ENCODE results near the gene SCML1.

The SCML1 gene, protein sequence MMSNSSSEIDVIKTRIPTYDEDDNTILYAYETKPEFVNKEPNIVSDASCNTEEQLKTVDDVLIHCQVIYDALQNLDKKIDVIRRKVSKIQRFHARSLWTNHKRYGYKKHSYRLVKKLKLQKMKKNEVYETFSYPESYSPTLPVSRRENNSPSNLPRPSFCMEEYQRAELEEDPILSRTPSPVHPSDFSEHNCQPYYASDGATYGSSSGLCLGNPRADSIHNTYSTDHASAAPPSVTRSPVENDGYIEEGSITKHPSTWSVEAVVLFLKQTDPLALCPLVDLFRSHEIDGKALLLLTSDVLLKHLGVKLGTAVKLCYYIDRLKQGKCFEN

DNA sequence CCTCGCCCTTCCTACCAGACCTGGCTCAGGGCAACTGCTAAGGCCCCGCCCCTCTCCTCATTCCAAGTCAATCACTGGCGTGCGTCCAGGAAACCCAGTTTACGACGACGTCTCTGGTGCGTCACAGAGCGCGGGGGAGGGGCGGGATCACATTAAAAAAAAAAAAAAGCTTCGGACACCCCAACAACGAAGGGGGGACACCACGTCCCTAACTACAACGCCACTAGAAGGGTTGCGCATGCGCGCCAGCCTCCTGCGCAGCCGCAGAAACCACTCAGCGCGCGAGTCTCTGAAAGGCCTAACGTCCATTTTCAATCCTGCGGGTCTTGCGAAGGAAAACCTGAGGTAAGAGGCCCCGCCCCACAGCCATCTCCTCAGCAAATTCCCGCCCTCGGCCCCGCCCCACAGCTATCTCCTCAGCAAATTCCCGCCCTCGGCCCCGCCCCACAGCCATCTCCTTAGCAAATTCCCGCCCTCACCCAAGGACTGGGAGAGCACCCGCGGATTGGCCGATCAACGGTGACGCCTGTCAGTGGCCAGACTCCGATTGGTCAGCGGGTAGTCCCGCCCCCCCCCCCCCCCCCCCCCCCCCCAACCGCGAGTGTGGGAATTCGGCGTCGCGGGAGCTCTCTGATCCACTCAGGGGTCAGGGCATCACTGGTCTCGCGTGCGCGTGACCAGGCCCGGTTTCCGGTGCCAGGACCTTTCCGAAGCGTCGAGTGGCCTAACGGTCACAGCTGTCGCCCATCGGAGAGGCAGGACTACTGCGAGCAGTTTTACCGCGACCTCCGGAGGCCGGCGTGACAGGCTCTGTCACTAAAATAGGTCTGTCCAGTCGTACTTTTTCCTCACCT is at the start of gene SCML1:
Gene SCML1 (plus strand): TSS at position 638 of the 854 bp plus-strand sequence. CDS start 6,694 bp downstream, outside the sequence.
- peak; percentile 84 for DNase-seq

DNA sequence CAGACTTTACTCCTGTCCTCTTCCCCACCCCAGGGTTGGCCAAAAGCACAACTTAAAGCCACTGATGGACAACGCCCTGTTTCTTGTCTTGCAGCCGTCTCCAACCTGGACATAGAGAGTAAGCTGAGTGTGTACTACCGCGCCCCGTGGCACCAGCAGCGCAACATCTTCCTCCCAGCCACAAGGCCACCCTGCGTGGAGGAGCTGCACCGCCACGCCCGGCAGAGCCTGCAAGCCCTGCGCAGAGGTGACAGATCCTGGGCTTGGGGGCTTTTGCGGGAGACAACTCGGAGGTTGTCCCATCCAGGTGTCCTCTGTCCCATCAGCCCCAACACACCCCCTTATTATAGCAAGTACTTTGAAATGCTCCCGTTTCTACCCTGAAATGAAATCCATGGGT is 49.6 kb upstream of the SCML1 start:
- DNase-seq = no peak

DNA sequence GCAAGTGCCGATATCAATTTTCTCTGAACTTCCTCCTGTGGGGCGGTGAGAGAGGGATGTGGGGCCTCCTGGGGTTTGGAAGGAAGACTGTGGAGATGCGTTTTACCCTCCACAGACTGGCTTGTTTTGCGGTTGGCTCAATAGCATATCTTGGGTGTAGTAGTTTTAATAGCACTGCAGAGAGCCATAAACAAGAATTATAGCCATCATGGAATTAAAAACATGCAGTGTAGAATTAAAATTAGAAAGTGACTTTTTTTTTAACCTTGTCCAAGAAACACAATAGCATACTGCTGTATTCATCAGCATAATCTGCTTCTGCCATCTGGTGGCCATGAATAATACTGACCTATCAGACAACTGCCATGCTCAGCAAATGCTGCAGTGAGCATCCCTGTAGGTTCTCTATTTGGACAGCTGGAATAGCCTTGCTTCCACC is 47.3 kb upstream of the SCML1 start:
- DNase-seq = no peak

DNA sequence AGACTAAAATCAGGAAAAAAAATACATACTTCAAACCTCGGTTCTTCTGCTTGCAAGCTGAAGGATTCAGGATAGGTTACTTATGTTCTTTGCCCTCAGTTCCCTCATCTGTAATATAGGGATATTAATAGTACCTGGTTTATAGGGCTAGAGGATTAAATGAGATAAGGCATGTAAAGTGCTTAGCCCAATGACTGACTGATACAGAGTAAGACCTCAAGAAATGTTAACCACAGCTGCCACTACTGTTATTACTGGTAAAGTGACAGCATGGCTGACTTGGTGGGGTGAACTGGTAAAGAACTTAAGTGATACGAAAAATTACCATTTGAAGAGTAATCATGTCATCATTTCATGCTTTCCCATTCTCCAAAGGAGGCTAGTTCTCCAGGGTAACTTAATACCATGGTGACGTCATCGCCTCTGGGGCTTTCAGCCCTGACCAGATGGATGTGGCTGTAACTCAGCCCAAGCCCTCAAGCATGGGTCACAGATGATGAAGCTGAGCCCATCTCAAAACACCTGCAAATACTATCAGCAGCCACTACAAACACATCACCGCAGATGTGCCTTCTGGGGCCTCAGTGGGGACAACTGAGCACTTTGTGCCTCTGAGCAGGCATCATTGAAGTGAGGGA is 44.5 kb upstream of the SCML1 start:
- DNase-seq = no peak

DNA sequence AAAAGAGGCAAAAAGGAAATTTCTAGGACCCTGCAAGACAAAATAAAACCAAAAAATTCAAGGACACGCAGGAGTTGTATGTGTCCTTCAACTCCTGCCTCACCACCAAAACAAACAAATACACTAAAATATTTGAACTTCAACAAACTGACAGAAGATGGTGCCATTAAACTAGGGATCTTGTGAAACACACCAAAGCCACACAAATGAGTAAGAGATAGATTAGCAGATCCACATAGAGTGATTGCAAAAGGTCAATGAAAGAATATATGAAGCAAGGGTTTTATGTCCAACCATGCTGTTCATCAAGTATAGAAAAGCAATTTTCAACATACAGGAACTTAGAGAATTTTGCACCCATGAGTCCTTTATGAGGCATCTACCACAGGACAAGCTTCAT is 40.1 kb upstream of the SCML1 start:
- DNase-seq = no peak

DNA sequence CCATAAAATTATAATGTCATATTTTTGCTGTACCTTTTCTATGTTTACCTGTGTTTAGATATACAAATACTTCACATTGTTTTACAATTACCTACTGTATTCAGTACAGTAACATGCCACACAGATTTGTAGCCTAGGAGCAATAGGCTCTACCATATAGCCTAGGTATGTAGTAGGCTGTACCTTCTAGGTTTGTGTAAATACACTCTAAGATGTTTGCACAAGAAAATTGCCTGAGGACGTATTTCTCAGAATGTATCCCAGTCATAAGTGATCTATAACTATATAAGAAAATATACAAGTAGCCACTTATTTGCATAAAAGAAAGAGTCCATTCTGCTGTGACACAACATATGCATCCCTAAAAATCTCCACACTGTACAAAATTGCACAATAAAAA is 36.3 kb upstream of the SCML1 start:
- no peak for DNase-seq

DNA sequence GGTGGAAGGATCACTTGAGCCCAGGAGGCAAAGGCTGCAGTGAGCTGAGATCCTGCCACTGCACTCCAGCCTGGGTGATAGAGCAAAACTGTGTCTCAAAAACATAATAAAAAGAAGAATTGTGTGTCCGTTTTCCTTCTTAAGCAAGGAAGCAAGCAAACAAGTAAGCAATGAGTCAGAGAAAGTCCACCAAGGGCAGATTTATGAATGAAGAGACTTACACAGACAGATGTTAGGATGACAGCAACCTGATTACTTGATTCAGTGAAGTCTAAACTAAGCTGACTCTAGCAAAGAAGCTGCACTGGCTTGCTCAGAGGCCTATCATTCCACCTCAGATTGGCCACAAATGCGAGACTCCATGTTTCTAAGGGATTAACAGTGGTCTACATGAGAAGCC is 34.1 kb upstream of the SCML1 start:
- no peak for DNase-seq

DNA sequence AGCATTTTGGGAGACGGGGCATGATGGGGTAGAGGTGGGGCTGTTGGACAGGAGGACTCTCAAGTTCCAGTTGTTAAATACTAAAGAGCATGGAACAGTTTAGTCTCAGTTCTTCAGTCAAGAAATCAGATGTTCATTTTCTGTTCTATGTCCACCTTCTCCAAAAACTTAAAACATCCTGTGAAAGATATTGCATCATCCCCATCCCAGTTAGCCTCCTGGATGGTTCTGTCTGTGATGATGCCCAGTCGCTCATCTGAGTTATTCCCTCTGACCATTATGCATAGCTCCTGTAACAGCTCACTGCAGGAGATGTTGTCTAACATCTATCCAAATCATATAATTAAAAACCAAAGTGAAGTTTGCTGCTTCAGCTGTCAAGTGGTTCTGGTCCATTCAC is 32.1 kb upstream of the SCML1 start:
- no peak for DNase-seq

DNA sequence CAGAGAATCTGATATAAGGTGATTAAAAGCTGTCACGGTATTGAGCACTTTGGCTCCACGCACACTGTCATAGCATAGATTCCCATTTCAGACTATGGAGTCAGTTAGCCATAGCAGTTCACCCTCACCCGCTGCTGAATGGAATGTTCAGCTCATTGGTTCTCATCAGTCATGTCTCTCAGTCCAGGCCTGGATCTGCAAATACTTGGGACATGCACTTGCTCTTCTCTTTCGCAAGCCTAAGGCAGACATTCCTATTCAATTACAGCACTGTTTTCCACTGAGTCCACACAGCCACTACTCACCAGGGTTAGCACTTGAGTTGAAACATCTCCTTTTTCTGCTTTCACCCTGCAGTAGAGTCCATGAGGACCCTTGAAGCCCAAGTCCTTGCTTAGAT is 30.6 kb upstream of the SCML1 start:
- no peak for DNase-seq

DNA sequence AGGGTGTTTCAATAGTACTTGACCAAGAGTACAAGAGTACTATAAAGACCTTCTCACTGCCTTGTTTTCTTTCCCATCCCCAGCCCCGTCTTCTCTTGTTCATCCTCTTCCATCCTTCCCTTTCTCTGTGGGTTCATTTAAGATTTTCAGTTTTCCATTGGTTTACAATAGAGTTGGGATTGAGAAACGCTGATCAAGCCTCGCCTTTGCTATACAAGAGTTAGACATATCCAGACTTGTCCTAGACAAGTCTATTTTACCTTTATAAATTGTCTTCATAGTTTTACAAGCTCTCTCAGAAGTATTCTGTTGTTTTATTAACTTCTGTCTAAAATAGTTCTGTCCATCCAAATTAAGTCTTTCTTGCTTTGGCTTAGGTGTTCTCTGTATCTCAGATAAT is 29.6 kb upstream of the SCML1 start:
- no peak for DNase-seq

DNA sequence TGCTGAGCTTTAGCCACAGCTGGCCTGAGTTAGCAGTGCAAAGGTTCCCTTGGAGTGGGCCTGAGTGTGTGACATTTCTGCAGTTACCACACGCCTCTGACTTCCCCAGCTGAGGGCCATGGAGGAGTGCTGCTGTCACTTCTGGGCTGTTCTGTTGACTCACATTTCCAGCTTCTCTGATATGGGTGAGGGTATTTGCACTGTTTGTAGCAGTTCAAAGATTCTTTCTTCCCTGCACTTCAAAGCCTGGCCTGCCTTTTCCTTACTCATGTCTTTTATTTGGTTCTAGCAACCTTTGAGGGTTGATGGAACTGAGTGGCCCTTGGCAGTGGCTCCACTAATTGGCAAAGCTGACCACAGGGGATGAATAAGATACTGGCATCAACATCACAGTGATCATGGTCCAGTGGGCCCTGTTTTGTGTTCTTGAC is 26.4 kb upstream of the SCML1 start:
- DNase-seq = no peak

DNA sequence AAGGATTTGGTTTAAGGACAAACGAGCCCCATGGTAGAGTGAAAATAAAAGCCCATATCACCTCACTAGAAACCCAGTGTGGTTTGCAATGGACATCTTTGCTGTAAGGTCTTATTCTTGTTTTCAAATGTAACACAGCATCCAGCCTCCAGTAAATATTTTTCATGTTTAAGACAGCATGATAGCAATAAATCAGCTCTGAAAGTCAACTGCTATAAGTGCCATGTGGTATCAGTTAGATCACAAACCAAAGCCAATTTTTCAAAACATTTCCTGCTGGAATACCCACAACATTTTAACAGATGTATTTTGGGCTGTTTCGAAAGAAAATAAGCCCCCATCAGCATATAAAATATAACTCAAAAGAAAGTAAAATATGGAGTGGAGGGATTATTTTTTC is 24.0 kb upstream of the SCML1 start:
- DNase-seq = no peak

DNA sequence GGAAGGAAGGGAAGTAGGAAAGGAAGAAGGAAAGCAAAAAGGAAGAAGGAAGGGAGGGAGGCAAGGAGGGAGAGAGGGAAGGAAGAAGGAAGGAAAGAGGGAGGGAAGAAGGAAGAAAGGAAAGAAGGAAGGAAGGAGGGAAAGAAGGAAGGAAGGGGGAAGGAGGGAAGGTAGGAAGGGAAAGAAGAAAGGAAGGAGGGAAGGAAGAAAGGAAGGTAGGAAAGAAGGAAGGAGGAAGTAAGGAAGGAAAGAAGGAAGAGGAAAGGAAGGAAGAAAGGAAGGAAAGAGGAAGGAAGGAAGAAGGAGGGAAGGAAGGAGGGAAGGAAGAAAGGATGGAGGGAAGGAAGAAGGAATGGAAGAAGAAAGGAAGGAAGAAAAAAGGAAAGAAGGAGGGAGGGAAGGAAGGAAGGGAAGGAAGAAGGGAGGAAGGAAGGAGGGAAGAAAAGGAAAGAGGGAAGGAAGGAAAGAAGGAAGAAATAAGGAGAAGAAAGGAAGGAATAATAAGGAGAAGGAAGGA is 18.6 kb upstream of the SCML1 start:
- no peak for DNase-seq

DNA sequence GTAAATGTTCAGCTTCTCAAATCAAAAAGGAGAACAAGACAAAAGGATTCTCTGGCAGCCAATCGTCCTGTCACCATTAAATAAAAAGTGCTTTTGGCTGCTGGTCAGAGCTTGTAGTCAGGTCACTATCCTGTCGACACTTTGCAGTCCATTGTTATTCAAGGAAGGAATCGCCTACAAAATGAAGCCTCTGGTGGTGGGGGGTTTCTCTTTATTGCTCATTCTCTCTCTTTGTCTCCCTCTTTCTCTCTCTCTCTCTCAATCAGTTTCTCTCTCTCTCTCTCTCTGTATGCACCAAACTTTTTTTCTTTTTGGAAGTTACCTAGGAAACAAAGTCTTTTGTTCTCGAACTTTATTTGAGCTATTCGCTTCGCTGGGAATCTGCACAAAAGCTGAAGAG is 17.6 kb upstream of the SCML1 start:
- DNase-seq = no peak

DNA sequence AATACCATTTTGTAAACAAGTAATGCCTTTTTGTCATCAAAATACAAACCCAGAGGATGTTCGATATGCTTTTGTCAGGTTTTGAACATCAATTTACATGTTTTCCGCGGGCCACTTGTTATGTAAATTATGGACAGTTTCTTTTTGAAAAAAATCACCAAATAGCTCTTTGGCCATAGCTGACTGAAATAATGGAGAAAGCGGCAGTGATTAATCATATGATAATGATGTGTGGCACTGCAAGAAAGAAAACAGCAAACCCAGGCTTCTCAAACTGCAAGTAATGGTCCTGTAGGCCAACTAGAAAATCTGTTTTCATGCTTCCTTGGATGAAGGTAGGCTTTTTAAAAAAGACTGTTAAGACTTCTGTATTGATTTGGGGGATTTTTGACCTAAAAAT is 15.6 kb upstream of the SCML1 start:
- DNase-seq = no peak

DNA sequence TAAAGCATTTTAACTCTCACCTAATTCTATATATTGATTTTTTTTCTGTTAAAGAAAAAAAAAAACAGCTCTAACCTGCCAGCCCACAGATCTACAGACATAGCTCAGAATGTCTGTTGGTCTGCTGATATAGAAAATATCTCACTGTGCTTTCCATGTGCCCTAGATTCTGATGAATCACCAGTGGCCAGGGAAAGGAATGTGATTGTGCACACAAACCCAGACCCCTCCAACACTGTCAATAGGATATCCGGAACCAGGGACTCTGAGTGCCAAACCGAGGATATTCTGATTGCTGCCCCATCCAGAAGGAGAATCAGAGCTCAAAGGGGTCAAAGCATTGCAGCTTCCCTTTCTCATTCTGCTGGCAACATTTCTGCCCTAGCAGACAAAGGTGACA is 12.1 kb upstream of the SCML1 start:
- no peak for DNase-seq

DNA sequence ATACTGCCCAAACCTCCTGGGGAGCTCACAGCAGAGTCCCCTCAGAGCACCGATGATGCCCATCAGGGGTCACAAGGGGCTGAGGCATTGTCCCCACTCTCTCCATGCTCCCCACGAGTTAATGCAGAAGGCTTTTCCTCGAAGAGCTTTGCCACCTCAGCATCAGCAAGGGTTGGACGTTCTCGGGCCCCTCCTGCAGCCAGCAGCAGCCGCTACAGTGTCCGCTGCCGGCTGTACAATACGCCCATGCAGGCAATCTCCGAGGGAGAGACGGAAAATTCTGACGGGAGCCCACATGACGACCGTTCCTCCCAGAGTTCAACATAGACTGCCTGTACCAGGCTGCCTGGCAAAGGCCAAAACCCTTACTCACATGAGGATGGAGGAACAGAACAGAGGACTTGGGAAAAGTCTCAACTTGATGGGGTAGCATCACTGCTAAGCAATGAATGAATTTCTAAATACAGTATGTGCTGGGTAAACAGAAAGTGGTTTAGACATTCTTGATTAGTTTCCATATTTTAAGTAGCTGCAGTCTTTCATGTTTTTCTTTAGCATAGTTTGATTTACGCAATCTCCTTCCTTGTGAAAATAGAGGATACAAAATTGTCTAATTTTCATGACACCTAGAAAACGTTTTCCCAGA is 5.0 kb upstream of the SCML1 start:
- no peak for DNase-seq

DNA sequence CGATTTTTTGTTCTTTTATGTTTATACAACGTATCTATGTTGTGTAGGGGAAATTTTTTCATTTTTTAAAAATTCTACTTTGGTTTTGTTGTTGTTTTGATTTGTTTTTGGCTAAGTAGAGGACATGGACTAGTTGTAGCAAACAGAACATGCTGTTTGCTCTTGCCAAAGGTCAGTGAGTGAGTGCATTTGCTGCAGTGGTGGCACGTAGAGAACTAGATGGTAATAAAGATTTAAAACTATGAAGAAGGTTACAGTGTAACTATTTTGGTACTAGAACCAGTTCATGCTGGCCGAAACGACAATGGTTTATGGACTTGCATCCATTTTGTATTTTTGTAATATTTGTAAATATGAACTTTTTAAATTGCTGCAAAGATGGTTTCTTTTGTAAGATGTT is 1.9 kb upstream of the SCML1 start:
- DNase-seq = no peak

DNA sequence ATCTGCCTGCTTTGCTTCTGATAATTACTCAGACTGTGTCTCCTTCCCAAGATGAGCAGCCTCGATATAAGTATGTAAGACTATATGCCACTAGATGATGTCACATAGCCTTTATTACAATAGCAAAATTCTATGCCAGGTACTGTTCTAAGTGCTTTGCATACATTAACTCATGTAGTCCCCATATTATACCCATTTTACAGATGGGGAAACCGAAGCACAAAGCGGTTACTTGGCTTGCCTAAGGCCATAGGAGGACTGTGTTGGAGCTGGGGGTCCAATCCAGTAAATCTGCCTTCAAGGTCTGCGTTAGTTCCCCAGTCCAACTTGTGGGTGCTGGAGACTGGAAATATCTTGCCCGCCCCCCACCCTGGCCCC is 826 bp upstream of the SCML1 start:
- DNase-seq = no peak

DNA sequence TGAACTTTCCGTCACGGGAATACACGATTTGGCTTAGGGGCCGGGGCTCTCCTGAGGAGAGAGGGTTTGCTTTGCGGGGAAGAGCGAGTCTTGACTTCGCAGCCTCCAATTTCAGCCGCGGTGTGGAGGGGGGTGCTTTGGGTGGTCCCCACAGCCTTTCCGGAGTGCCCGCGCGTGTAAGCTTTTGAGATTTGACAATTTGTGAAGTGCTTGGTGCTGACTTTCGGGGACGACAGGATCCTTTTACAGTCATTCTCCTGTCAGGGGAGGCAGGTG is 355 bp downstream of the SCML1 start:
- DNase-seq = no peak

DNA sequence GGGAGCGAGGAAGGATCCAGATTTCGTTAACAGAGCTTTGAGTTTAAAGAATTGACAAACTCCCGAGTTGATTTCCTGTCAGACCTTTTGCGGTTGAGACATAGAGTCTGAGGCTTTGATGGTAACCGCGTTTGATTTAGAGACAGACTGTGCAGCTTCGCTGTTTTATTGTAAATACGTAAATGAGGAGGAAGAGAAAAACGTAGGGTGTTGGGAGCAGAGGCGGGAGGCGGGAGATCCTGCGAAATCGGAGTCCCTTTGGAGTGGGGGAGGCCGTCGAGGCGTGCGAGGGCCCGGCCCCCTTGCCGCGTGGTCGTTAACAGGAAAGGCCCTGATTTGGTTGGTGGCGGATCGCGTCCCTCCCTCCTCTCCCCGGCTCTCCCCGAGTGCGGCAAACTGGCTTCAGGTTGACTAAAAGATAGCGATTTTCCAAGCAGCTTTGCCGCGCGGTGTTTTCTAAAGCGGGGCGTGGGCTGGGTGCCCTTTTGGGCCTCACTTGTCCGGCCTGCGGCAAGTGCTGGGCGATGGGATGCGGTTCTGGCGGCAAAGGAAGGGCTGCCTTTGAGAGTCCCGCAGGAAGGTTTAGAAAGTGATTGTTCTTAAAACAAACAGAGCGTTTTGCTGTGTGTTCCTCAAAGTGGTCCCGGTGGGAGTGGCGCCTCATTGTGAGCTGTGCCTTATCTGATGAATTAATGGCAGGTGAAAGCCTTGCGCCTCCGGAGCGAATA is 857 bp downstream of the SCML1 start:
- DNase-seq = no peak

DNA sequence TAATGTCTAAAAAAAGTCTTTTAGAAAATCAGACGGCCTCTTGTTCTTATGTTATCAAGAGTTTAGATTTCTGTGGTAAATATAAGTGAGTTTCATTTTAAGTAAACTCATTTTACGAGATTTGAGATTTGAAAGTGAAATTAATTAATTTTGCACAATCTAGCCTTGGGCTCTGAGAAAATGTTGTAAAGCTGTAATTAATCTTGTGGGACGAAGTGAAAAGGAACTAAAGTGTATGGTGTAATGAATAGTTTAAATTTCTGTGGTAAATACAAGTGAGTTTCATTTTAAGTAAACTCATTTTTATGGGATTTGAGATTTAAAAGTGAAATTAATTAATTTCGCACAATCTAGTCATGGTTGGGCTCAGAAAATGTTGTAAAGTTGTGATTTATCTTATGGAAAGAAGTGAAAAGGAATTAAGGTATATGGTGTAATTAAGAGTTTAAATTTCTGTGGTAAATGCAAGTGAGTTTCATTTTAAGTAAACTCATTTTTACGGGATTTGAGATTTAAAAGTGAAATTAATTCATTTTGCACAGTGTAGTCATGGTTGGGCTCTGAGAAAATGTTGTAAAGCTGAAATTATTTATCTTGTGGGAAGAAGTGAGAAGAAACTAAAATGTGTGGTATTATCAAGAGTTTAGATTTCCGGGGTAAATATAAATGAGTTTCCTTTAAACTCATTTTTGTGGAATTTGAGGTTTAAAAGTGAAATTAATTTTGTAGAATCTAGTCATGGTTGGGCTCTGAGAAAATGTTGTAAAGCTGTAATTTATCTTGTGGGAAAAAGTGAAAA is 1.6 kb downstream of the SCML1 start:
- DNase-seq = no peak
